ENCODE data around the gene SNX22.

Gene SNX22

GRCh38 chr15:64153480-64154367 lies 2.2 kb downstream of the SNX22 start:
- peak overlapping the region; percentile 36 for H3K27ac ChIP-seq
- peak; percentile 39 for DNase-seq (ENCODE audit: low read depth, low spot score)

GRCh38 chr15:64155802-64156651 lies 4.5 kb downstream of the SNX22 start:
- no peak for DNase-seq (ENCODE audit: low read depth, low spot score)
- H3K27ac ChIP-seq: no peak overlapping the region

- H3K27ac ChIP-seq: no peak overlapping the region
- no peak for DNase-seq (ENCODE audit: low read depth, low spot score)
These were observed 5.3 kb downstream of the SNX22 start for GRCh38 chr15:64156652-64157331.

GRCh38 chr15:64157599-64158125 lies 6.1 kb downstream of the SNX22 start:
- H3K27ac ChIP-seq: no peak overlapping the region
- DNase-seq (ENCODE audit: low read depth, low spot score): no peak

- DNase-seq (ENCODE audit: low read depth, low spot score): no peak
- no peak overlapping the region for H3K27ac ChIP-seq
These were observed 7.0 kb downstream of the SNX22 start for GRCh38 chr15:64158363-64159134.

- no peak for DNase-seq (ENCODE audit: low read depth, low spot score)
- H3K27ac ChIP-seq: peak overlapping the region; percentile 81
These were observed 10.4 kb downstream of the SNX22 start for GRCh38 chr15:64161688-64162477.

- peak overlapping the region; percentile 81 for H3K27ac ChIP-seq
- DNase-seq (ENCODE audit: low read depth, low spot score): no peak
These were observed 10.9 kb downstream of the SNX22 start for GRCh38 chr15:64162478-64162868.

GRCh38 chr15:64162869-64163658 lies 11.5 kb downstream of the SNX22 start, which contains the start of gene PPIB:
Gene PPIB (minus strand): TSS chr15:64163022. CDS start chr15:64162986, 36 bp downstream.
- peak; percentile 84 for DNase-seq (ENCODE audit: low read depth, low spot score)
- H3K27ac ChIP-seq: peak within 1 kb of the TSS; percentile 81

GRCh38 chr15:64163659-64164362 lies 12.3 kb downstream of the SNX22 start:
- no peak for DNase-seq (ENCODE audit: low read depth, low spot score)
- H3K27ac ChIP-seq: peak overlapping the region; percentile 81

GRCh38 chr15:64164436-64164835 lies 12.9 kb downstream of the SNX22 start:
- no peak for DNase-seq (ENCODE audit: low read depth, low spot score)
- peak overlapping the region; percentile 81 for H3K27ac ChIP-seq

- H3K27ac ChIP-seq: no peak overlapping the region
- DNase-seq (ENCODE audit: low read depth, low spot score): no peak
These were observed 14.8 kb downstream of the SNX22 start for GRCh38 chr15:64166102-64166890.

GRCh38 chr15:64180235-64180824 lies 28.8 kb downstream of the SNX22 start:
- no peak for DNase-seq (ENCODE audit: low read depth, low spot score)
- no peak overlapping the region for H3K27ac ChIP-seq

GRCh38 chr15:64182859-64183370 lies 31.4 kb downstream of the SNX22 start:
- DNase-seq (ENCODE audit: low read depth, low spot score): no peak
- no peak overlapping the region for H3K27ac ChIP-seq

GRCh38 chr15:64185146-64185911 lies 33.8 kb downstream of the SNX22 start:
- no peak for DNase-seq (ENCODE audit: low read depth, low spot score)
- no peak overlapping the region for H3K27ac ChIP-seq
